Heart left ventricle (tissue), 16 donors: ENCODE data around the gene PRKAG3. TPM values are rescaled to one million over a fixed set of nuclear protein-coding genes. Genes with fewer than 3 reads are reported as not detected.

ENCODE experiments used
- ATAC-seq, 4 donors: fragments of 200-7000 bp; cut with Tn5 transposase; one replicate each; pipeline ENCODE4 v1.9.1; 2020 to 2022; ENCODE audit warnings: moderate library complexity in 4 of 4, mild to moderate bottlenecking in 3 of 4, moderate number of reproducible peaks in 1 of 4
- DNase-seq, 5 donors: peaks; one replicate each; pipeline ENCODE4 v3.0.0-alpha.2; 2020
- H3K27ac ChIP-seq, 12 donors: fragments of 200-600 bp; sonication (generic) in 4 of 12; one replicate each; pipeline versions ENCODE4 v1.5.0 to v1.8.0; 2016 to 2022; ENCODE audit warnings: mild to moderate bottlenecking in 2 of 12
- H3K27me3 ChIP-seq, 9 donors: fragments of 200-600 bp; sonication (generic) in 2 of 9; one replicate each; pipeline versions ENCODE4 v1.5.1 to v1.8.0; 2016 to 2022; ENCODE audit warnings: mild to moderate bottlenecking in 3 of 9
- H3K36me3 ChIP-seq, 9 donors: fragments of 200-600 bp; sonication (generic) in 2 of 9; one replicate each; pipeline versions ENCODE4 v1.5.0 to v1.8.0; 2018 to 2022; ENCODE audit warnings: mild to moderate bottlenecking in 2 of 9
- H3K4me1 ChIP-seq, 12 donors: fragments of 200-600 bp; sonication (generic) in 4 of 12; one replicate each; pipeline versions ENCODE4 v1.5.0 to v1.8.0; 2016 to 2022; ENCODE audit warnings: mild to moderate bottlenecking in 3 of 12
- H3K4me3 ChIP-seq, 12 donors: fragments of 200-600 bp; sonication (generic) in 4 of 12; one replicate each; pipeline versions ENCODE4 v1.5.0 to v1.8.0; 2017 to 2022; ENCODE audit warnings: mild to moderate bottlenecking in 9 of 12, moderate library complexity in 4 of 12
- H3K9me3 ChIP-seq, 12 donors: fragments of 200-600 bp; sonication (generic) in 4 of 12; one replicate each; pipeline versions ENCODE4 v1.5.0 to v1.8.0; 2016 to 2022; ENCODE audit warnings: mild to moderate bottlenecking in 1 of 12
- POLR2A ChIP-seq, 2 donors: fragments of 450-650 bp; IDR thresholded peaks; one replicate each; pipeline ENCODE4 v1.6.1; 2017; ENCODE audit warnings: antibody characterized with exemption in 2 of 2, mild to moderate bottlenecking in 2 of 2, moderate library complexity in 2 of 2
- WGBS, 4 donors: extraction: QIAGEN DNeasy Blood & Tissue Kit in 2 of 4; methylation state at CpG; one replicate each; pipeline versions ENCODE4 v1.1.5 to v1.1.7; 2013 to 2018; 5-methylcytosine and 5-hydroxymethylcytosine counted together
- intact Hi-C, 10 donors: fragments of 100-400 bp; cut with DNase I; formaldehyde crosslinking; loops; one replicate each; pipeline versions ENCODE4 v1.11.1 to v1.14.2; 2022
- polyA plus RNA-seq, 2 donors: library from polyadenylated mRNA; stranded (reverse); fragments of 200-250 nt; gene quantifications; one replicate each; pipeline ENCODE4 v1.2.3, GENCODE V29; 2013
- total RNA-seq, 9 donors: library from RNA; depleted of rRNA in 2 of 9; stranded (reverse); fragments of >200 nt in 2 of 9; fragmentation: NEBNext Ultra II Directional in 3 of 9; extraction: Animal tissue kit (Norgen Biotek cat#: 25700) in 3 of 9; gene quantifications; one replicate each; pipeline versions ENCODE4 v1.1.0 to v1.2.4, GENCODE V29; 2016 to 2023
- TF ChIP-seq, protein P1 (sequence below), 12 donors: fragments of 200-600 bp; sonication (generic) in 4 of 12; IDR thresholded peaks; one replicate each; pipeline versions ENCODE4 v1.5.0 to v1.8.0; 2018 to 2022; ENCODE audit warnings: antibody characterized with exemption in 12 of 12, mild to moderate bottlenecking in 5 of 12
- donor health status: ischemic (EF 13 %, LVEDD 7.1; RV severe dilation, severe dysfunction).
- donor health status: healthy with polysubstance abuse.
- donor health status: DM: no; HTN: yes; CAD: no.
- donor health status: DM: no; HTN: no; CAD: no.
- donor health status: ischemic (EF 25% LVEDD 6.9; RV normal size, moderate dysfunction).
- donor health status: ischemic (EF 25% LVEDD 5.7; RV mildly dilated, moderate dysfunction).
- donor health status: healthy.
- donor health status: DM: yes; HTN: yes; CAD: no.
- donor health status: ischemic (EF 35%, LVEDD 5.7; RV mildly dilated, moderate dysfunction).
- donor health status: nonischemic (EF 11% LVEDD 7.7; RV severe dilation, severe dysfunction).
- donor health status: DM: yes; HTN: yes; CAD: no.
- donor health status: PGD.
- donor health status: ischemic (EF 29% LVEDD 5.4; RV normal size, mild dysfunction).
- donor health status: nonischemic (EF 23%, LVEDD 6.1; RV moderate dilation, normal function).

Gene PRKAG3
- total and polyA plus RNA-seq, 11 donors = 0.06 TPM; not detected in 10

- DNase-seq (no peak), ATAC-seq (no peak)
- intact Hi-C loops = loop anchor here in 1 of 10 donors (10.0 kb wide), 1 partner anchor 297 kb away; no protein-coding TSS in a partner anchor
- H3K4me3 ChIP-seq = no peak overlapping the region
- no peaks in the 10 kb centered on the region for H3K36me3 ChIP-seq
- H3K27ac ChIP-seq = no peak overlapping the region
- H3K9me3 ChIP-seq = no peaks in the 10 kb centered on the region
- H3K4me1 ChIP-seq = peaks cover 0 to 38% (median 11%) of the 10 kb centered on the region in 12 donors
- 19 to 38% (median 26%) methylated on average over 1 of the region's 1 CpG for WGBS, 4 donors
- peaks cover 19 to 88% (median 72%) of the 10 kb centered on the region in 9 donors for H3K27me3 ChIP-seq
- TF ChIP-seq POLR2A (IDR thresholded peaks at IDR 0.05) = no peak
- TF ChIP-seq, protein P1, sequence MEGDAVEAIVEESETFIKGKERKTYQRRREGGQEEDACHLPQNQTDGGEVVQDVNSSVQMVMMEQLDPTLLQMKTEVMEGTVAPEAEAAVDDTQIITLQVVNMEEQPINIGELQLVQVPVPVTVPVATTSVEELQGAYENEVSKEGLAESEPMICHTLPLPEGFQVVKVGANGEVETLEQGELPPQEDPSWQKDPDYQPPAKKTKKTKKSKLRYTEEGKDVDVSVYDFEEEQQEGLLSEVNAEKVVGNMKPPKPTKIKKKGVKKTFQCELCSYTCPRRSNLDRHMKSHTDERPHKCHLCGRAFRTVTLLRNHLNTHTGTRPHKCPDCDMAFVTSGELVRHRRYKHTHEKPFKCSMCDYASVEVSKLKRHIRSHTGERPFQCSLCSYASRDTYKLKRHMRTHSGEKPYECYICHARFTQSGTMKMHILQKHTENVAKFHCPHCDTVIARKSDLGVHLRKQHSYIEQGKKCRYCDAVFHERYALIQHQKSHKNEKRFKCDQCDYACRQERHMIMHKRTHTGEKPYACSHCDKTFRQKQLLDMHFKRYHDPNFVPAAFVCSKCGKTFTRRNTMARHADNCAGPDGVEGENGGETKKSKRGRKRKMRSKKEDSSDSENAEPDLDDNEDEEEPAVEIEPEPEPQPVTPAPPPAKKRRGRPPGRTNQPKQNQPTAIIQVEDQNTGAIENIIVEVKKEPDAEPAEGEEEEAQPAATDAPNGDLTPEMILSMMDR (IDR thresholded peaks at IDR 0.05) = no peak
Measured at GRCh38 chr2:218858138-218858445, 26.5 kb upstream of the PRKAG3 start.

DNA sequence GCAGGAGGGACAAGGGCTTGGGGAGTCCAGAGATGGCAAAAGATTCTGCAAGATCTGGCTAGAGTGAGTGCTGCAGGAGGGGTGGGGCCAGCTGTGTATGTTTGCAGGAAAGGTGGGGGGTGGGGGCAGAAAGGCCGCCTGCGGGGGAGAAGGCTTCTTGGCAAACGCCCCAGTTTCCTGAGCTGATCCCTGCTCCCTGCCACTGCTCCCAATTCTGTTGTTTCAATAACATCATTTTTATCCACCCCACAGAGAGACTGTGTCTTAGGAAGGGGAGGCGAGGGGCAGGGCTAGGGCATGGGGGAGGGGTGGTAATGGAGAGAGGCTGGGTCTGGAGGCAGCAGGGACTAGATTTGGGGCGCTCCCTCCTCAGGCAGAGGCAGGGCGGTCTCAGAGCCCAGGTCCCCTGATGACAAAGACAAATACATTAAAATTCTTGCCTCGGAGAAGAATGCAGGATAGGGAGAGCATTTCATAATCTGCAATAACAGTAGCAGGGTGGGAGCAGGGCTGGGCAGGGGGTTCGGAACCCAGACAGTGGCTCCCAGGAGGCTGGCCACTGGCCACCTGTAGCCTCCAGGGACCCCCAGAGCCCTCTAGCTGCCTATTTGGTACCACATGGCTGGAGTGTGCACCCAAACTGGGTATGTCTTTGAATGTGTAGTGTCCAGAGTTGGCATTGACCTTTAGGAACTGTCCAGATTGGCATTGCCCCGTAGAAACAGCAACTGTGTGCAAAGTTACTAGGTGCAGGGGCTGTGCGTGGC lies 26.0 kb upstream of the PRKAG3 start:
- no peak for ATAC-seq
- Histone ChIP-seq H3K27me3 (peaks cover 19 to 87% (median 73%) of the 10 kb centered on the region in 9 donors), H3K27ac (no peak overlapping the region), H3K36me3 (no peaks in the 10 kb centered on the region), H3K4me3 (no peak overlapping the region), H3K9me3 (no peaks in the 10 kb centered on the region), H3K4me1 (peaks cover 0 to 38% (median 11%) of the 10 kb centered on the region in 12 donors)
- DNase-seq = no peak
- TF ChIP-seq POLR2A (IDR thresholded peaks at IDR 0.05) = no peak
- TF ChIP-seq, protein P1 (IDR thresholded peaks at IDR 0.05) = no peak
- WGBS, 4 donors = 16 to 22% (median 17%) methylated on average over 10 of the region's 10 CpGs
- intact Hi-C loops = loop anchor here in 1 of 10 donors (10.0 kb wide), 1 partner anchor 297 kb away; no protein-coding TSS in a partner anchor

DNA sequence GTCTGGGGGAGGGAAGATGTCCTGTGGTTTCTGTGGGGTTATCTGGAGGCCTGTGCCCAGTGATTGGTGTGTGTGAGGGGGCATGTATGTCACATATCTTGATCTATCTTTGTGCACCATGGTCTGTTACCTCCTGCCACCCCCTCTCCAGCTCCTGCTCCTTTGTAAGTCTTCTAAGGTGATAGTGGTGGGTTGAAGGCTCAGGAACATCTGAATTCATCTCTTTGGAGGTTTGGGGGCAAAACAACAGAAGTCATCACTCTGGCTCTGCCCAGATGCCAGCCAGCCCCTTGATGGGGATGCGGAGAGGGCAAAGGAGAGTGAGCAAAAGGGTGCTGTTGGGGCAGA lies 25.3 kb upstream of the PRKAG3 start:
- Histone ChIP-seq H3K36me3 (no peaks in the 10 kb centered on the region), H3K4me3 (no peak overlapping the region), H3K9me3 (no peaks in the 10 kb centered on the region), H3K4me1 (peaks cover 0 to 38% (median 11%) of the 10 kb centered on the region in 12 donors), H3K27ac (no peak overlapping the region), H3K27me3 (peaks cover 17 to 84% (median 70%) of the 10 kb centered on the region in 9 donors)
- ATAC-seq (no peak), DNase-seq (no peak)
- WGBS, 4 donors = 48 to 81% (median 61%) methylated on average over 1 of the region's 1 CpG
- TF ChIP-seq, protein P1 (IDR thresholded peaks at IDR 0.05) = no peak
- TF ChIP-seq POLR2A (IDR thresholded peaks at IDR 0.05) = no peak
- intact Hi-C loops = loop anchor here in 1 of 10 donors (10.0 kb wide), 1 partner anchor 298 kb away; no protein-coding TSS in a partner anchor

- ATAC-seq (no peak), DNase-seq (no peak)
- H3K27me3 ChIP-seq = peaks cover 17 to 79% (median 68%) of the 10 kb centered on the region in 9 donors
- H3K27ac ChIP-seq = no peak overlapping the region
- H3K4me1 ChIP-seq = peaks cover 0 to 38% (median 11%) of the 10 kb centered on the region in 12 donors
- intact Hi-C loops = loop anchor here in 1 of 10 donors (10.0 kb wide), 1 partner anchor 298 kb away; no protein-coding TSS in a partner anchor
- no peaks in the 10 kb centered on the region for H3K9me3 ChIP-seq
- H3K4me3 ChIP-seq = no peak overlapping the region
- WGBS, 4 donors = 27 to 38% (median 33%) methylated on average over 12 of the region's 12 CpGs
- no peak for TF ChIP-seq POLR2A (IDR thresholded peaks at IDR 0.05)
- TF ChIP-seq, protein P1 (IDR thresholded peaks at IDR 0.05) = no peak
- H3K36me3 ChIP-seq = no peaks in the 10 kb centered on the region
Measured at GRCh38 chr2:218856167-218856895, 24.7 kb upstream of the PRKAG3 start.
